GM19455 (cell line): ENCODE results near the gene NLGN1.

Experiments used
- ATAC-seq: cut with Tn5 transposase; IDR thresholded peaks from one replicate; pipeline ENCODE4 v1.9.1; 2021; ENCODE audit not compliant: unreplicated experiment

The NLGN1 gene

GRCh38 chr3:174251681-174252080 lies 854.1 kb downstream of the NLGN1 start:
- no peak for ATAC-seq

GRCh38 chr3:174253196-174253823 lies 855.8 kb downstream of the NLGN1 start:
- no peak for ATAC-seq

- ATAC-seq: no peak
Observed at GRCh38 chr3:174253940-174254339, 856.4 kb downstream of the NLGN1 start.

GRCh38 chr3:174255454-174255853 lies 857.9 kb downstream of the NLGN1 start:
- no peak for ATAC-seq

GRCh38 chr3:174266476-174266875 lies 868.9 kb downstream of the NLGN1 start:
- ATAC-seq: no peak

GRCh38 chr3:174268061-174268460 lies 870.5 kb downstream of the NLGN1 start:
- no peak for ATAC-seq

GRCh38 chr3:174268586-174268985 lies 871.0 kb downstream of the NLGN1 start:
- no peak for ATAC-seq

- ATAC-seq: no peak
Observed at GRCh38 chr3:174270841-174271240, 873.3 kb downstream of the NLGN1 start.

- ATAC-seq: no peak
Observed at GRCh38 chr3:174275336-174275735, 877.8 kb downstream of the NLGN1 start.

- ATAC-seq: no peak
Observed at GRCh38 chr3:174276826-174277225, 879.3 kb downstream of the NLGN1 start.

- ATAC-seq: no peak
Observed at GRCh38 chr3:174278094-174278493, 880.5 kb downstream of the NLGN1 start.

GRCh38 chr3:174280186-174280585 lies 882.6 kb downstream of the NLGN1 start:
- ATAC-seq: no peak

GRCh38 chr3:174285242-174285864 lies 887.8 kb downstream of the NLGN1 start:
- no peak for ATAC-seq

GRCh38 chr3:174287705-174288104 lies 890.2 kb downstream of the NLGN1 start:
- no peak for ATAC-seq

- no peak for ATAC-seq
Observed at GRCh38 chr3:174294616-174295015, 897.1 kb downstream of the NLGN1 start.

GRCh38 chr3:174295306-174296092 lies 898.0 kb downstream of the NLGN1 start:
- ATAC-seq: no peak

- ATAC-seq: no peak
Observed at GRCh38 chr3:174302746-174303315, 905.3 kb downstream of the NLGN1 start.

- no peak for ATAC-seq
Observed at GRCh38 chr3:174303907-174304560, 906.5 kb downstream of the NLGN1 start.

- ATAC-seq: no peak
Observed at GRCh38 chr3:174308736-174309135, 911.2 kb downstream of the NLGN1 start.

- no peak for ATAC-seq
Observed at GRCh38 chr3:174310475-174310983, 913.0 kb downstream of the NLGN1 start.

- no peak for ATAC-seq
Observed at GRCh38 chr3:174315225-174315624, 917.7 kb downstream of the NLGN1 start.
